Colon (tissue), 2 donors: ENCODE results near the gene ARMC7.
"Not testable (repeated sequence)": the region's sequence is repeated elsewhere in the genome, so short reads cannot be mapped to it uniquely, and the experiment has no call there.

Source experiments
- FAIRE-seq: peaks from 2 replicates; lab custom pipeline; 2012; peaks lifted over from hg19 to GRCh38; lab: Jason Lieb, UNC
- donor health status: control.
- donor health status: control.

The ARMC7 gene

GRCh38 chr17:75154195-75155106 is 44.7 kb downstream of the ARMC7 start, which contains the start of gene JPT1:
JPT1 (minus strand) TSS chr17:75154512; CDS start chr17:75154397, 115 bp downstream.
- FAIRE-seq = no peak

GRCh38 chr17:75155191-75155601 is 45.4 kb downstream of the ARMC7 start:
- FAIRE-seq = no peak

- FAIRE-seq = not testable (repeated sequence)
Measured at GRCh38 chr17:75158480-75158879, 48.7 kb downstream of the ARMC7 start.

- FAIRE-seq = no peak
Measured at GRCh38 chr17:75159196-75160031, 49.6 kb downstream of the ARMC7 start.

- FAIRE-seq = no peak
Measured at GRCh38 chr17:75160211-75160610, 50.4 kb downstream of the ARMC7 start.

- FAIRE-seq = no peak
Measured at GRCh38 chr17:75163074-75163473, 53.3 kb downstream of the ARMC7 start.

GRCh38 chr17:75164606-75165005 is 54.8 kb downstream of the ARMC7 start:
- not testable (repeated sequence) for FAIRE-seq

GRCh38 chr17:75168998-75169397 is 59.2 kb downstream of the ARMC7 start:
- no peak for FAIRE-seq

GRCh38 chr17:75173526-75173925 is 63.8 kb downstream of the ARMC7 start:
- no peak for FAIRE-seq

GRCh38 chr17:75174996-75175395 is 65.2 kb downstream of the ARMC7 start:
- FAIRE-seq = no peak

- FAIRE-seq = no peak
Measured at GRCh38 chr17:75176625-75177024, 66.9 kb downstream of the ARMC7 start.

- FAIRE-seq = no peak
Measured at GRCh38 chr17:75178453-75178852, 68.7 kb downstream of the ARMC7 start.
